PC-9 (cell line): Measurements from ENCODE around the gene SPPL3. TPM values are rescaled to one million over a fixed set of nuclear protein-coding genes. Genes with fewer than 3 reads are reported as not detected.

Source experiments
- BruUV-seq: library from RNA; stranded (reverse); fragments of 400-500 nt; replicated peaks from 2 replicates; lab custom pipeline; 2021; lab: Mats Ljungman, UMichigan
- CTCF ChIA-PET: fragments of 300-600 bp; sonication (Branson Sonifier 250); formaldehyde crosslinking; loops from one replicate; lab custom pipeline; 2022; ENCODE audit warnings: antibody characterized with exemption; lab: Charles Lee
- POLR2A ChIA-PET: fragments of 300-600 bp; sonication (Branson Sonifier 250); formaldehyde crosslinking; loops from one replicate; lab custom pipeline; 2022; ENCODE audit warnings: antibody characterized with exemption; ENCODE audit not compliant: unreplicated experiment; lab: Charles Lee
- DNase-seq, 2 experiments: peaks; one replicate each; pipeline versions ENCODE4 v3.0.0 to v3.0.0-alpha.2; 2015 to 2022; ENCODE audit warnings: mixed read lengths in 1 of 2
- H2AFZ ChIP-seq: fragments of 200-600 bp; sonication (generic); 2 replicates; pipeline ENCODE4 v1.8.1; 2017; ENCODE audit warnings: antibody characterized with exemption
- H3F3A ChIP-seq: fragments of 200-600 bp; sonication (generic); 2 replicates; pipeline ENCODE4 v1.8.1; 2017; ENCODE audit warnings: antibody characterized with exemption, mild to moderate bottlenecking, low read depth; ENCODE audit not compliant: insufficient read depth
- H3K27ac ChIP-seq: fragments of 200-600 bp; sonication (generic); 2 replicates; pipeline ENCODE4 v1.6.1; 2016; ENCODE audit warnings: mixed run types
- H3K27me3 ChIP-seq: fragments of 200-600 bp; sonication (generic); 2 replicates; pipeline ENCODE4 v1.6.1; 2016; ENCODE audit warnings: low read depth, mixed run types; ENCODE audit not compliant: insufficient read depth
- H3K36me3 ChIP-seq: fragments of 200-600 bp; sonication (generic); 2 replicates; pipeline ENCODE4 v1.6.1; 2016; ENCODE audit warnings: low read depth, mixed run types
- H3K4me1 ChIP-seq: fragments of 200-600 bp; sonication (generic); replicated peaks from 2 replicates; pipeline ENCODE4 v1.6.1; 2016; ENCODE audit warnings: mixed run types; ENCODE audit not compliant: insufficient read depth
- H3K4me2 ChIP-seq: fragments of 200-600 bp; sonication (generic); 2 replicates; pipeline ENCODE4 v1.6.1; 2017; ENCODE audit warnings: mixed run types
- H3K4me3 ChIP-seq: fragments of 200-600 bp; sonication (generic); 2 replicates; pipeline ENCODE4 v1.6.1; 2016; ENCODE audit warnings: mixed run types
- H3K79me2 ChIP-seq: fragments of 200-600 bp; sonication (generic); 2 replicates; pipeline ENCODE4 v1.6.1; 2017; ENCODE audit warnings: low read depth, mixed run types
- H3K9me2 ChIP-seq: fragments of 200-600 bp; sonication (generic); 2 replicates; pipeline ENCODE4 v1.8.1; 2017; ENCODE audit warnings: mild to moderate bottlenecking; ENCODE audit not compliant: insufficient read depth
- H3K9me3 ChIP-seq: fragments of 200-600 bp; sonication (generic); 2 replicates; pipeline ENCODE4 v1.8.1; 2016; ENCODE audit warnings: low read depth; ENCODE audit not compliant: insufficient read depth
- H4K20me1 ChIP-seq: fragments of 200-600 bp; sonication (generic); 2 replicates; pipeline ENCODE4 v1.8.1; 2017; ENCODE audit not compliant: insufficient read depth
- EZH2 ChIP-seq: fragments of 200-600 bp; sonication (generic); IDR thresholded peaks from 2 replicates; pipeline ENCODE4 v1.8.0; 2017; ENCODE audit warnings: antibody characterized with exemption, low read depth
- intact Hi-C: fragments of 100-400 bp; cut with micrococcal nuclease; formaldehyde crosslinking; loops from one replicate; pipeline ENCODE4 v1.10.0; 2022; ENCODE audit not compliant: unreplicated experiment
- total RNA-seq: library from RNA; stranded (reverse); gene quantifications from 2 replicates; pipeline ENCODE4 v1.2.3, GENCODE V29; 2021
- TF ChIP-seq, protein P1 (sequence below): fragments of 200-600 bp; sonication (generic); conservative IDR thresholded peaks from 2 replicates; pipeline ENCODE4 v1.6.1; 2017; ENCODE audit warnings: mixed run types, antibody characterized with exemption, mild to moderate bottlenecking, moderate library complexity

SPPL3 gene
- total RNA-seq, 1 experiment from 2014 or later: 44.7 TPM

GRCh38 chr12:120872487-120872886, 31.7 kb downstream of the SPPL3 start:
- TF ChIP-seq, protein P1, sequence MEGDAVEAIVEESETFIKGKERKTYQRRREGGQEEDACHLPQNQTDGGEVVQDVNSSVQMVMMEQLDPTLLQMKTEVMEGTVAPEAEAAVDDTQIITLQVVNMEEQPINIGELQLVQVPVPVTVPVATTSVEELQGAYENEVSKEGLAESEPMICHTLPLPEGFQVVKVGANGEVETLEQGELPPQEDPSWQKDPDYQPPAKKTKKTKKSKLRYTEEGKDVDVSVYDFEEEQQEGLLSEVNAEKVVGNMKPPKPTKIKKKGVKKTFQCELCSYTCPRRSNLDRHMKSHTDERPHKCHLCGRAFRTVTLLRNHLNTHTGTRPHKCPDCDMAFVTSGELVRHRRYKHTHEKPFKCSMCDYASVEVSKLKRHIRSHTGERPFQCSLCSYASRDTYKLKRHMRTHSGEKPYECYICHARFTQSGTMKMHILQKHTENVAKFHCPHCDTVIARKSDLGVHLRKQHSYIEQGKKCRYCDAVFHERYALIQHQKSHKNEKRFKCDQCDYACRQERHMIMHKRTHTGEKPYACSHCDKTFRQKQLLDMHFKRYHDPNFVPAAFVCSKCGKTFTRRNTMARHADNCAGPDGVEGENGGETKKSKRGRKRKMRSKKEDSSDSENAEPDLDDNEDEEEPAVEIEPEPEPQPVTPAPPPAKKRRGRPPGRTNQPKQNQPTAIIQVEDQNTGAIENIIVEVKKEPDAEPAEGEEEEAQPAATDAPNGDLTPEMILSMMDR: no peak
- no peak for TF ChIP-seq EZH2
- H3K27me3 ChIP-seq: no peaks in the 10 kb centered on the region
- H3K79me2 ChIP-seq: peaks cover 55% of the 10 kb centered on the region
- no peak overlapping the region for H3K4me3 ChIP-seq
- no peak overlapping the region for H3K4me2 ChIP-seq
- H3K9me2 ChIP-seq: no peaks in the 10 kb centered on the region
- no peaks in the 10 kb centered on the region for H3F3A ChIP-seq
- no peak overlapping the region for H2AFZ ChIP-seq
- ChIA-PET POLR2A (no interaction called here), CTCF (interaction anchor here (0.6 kb wide), 1 partner anchor 517 kb away, joined by 3 read pairs; no protein-coding TSS in a partner anchor)
- DNase-seq: no peak
- intact Hi-C loops: no loop called here
- peaks cover 31% of the 10 kb centered on the region for H4K20me1 ChIP-seq
- H3K36me3 ChIP-seq: 0 out of 2 replicates have a peak, but pooled peaks cover 4% of the 10 kb centered on the region
- BruUV-seq: no TSS peak
- no peaks in the 10 kb centered on the region for H3K9me3 ChIP-seq
- no peak overlapping the region for H3K27ac ChIP-seq
- H3K4me1 ChIP-seq: no peaks in the 10 kb centered on the region

DNA sequence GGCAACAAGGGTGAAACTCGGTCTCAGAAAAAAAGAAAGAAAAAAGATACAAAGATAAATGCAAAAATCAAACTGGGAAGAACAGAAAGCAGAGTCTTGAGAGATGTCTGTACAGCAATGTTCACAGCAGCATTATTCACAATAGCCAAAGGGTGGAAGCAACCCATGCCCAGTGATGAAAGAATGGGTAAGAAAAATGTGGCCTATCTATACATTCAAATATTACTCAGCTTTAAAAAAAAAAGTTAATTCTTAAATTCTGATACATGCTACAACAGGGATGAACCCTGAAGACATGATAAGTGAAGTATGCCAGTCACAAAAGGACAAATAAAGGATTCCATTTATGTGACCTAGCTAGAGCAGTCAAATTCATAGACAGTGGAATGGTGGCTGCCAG, 33.7 kb downstream of the SPPL3 start:
- DNase-seq: no peak
- Histone ChIP-seq H3K4me1 (no peaks in the 10 kb centered on the region), H2AFZ (no peak overlapping the region), H3K27me3 (no peaks in the 10 kb centered on the region), H3K9me2 (no peaks in the 10 kb centered on the region), H3K36me3 (0 out of 2 replicates have a peak, but pooled peaks cover 4% of the 10 kb centered on the region), H3K9me3 (no peaks in the 10 kb centered on the region), H3K27ac (no peak overlapping the region), H3K79me2 (peaks cover 46% of the 10 kb centered on the region), H3K4me3 (no peak overlapping the region), H3F3A (no peaks in the 10 kb centered on the region), H4K20me1 (peaks cover 36% of the 10 kb centered on the region), H3K4me2 (no peak overlapping the region)
- ChIA-PET POLR2A (no interaction called here), CTCF (interaction anchor here (0.7 kb wide), 1 partner anchor 815 kb away, joined by 3 read pairs; no protein-coding TSS in a partner anchor)
- TF ChIP-seq EZH2: no peak
- TF ChIP-seq, protein P1: no peak
- intact Hi-C loops: no loop called here
- no TSS peak for BruUV-seq

DNA sequence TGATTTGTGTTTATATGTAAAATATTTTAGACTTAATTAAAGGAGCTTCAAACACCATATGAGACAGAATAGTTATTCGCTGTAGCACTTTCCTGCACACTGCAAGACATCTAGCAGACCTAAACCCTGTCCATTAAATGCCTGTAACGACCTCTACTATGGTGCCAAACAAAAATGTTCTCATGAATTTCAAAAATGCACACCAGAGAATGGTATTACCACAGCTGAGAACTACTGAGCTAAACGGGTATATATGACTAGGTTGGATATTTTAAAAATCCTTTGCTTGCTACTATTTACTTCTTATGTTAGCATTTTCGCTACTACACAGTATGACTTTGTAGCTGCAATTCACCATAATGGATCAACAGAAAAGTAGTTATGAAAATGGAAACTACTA, 34.8 kb downstream of the SPPL3 start:
- H3K9me2 ChIP-seq: no peaks in the 10 kb centered on the region
- no peaks in the 10 kb centered on the region for H3K27me3 ChIP-seq
- peaks cover 32% of the 10 kb centered on the region for H4K20me1 ChIP-seq
- no peak overlapping the region for H3K4me3 ChIP-seq
- no peak for DNase-seq
- TF ChIP-seq, protein P1: no peak
- no peak for TF ChIP-seq EZH2
- no TSS peak for BruUV-seq
- no peak overlapping the region for H3K4me2 ChIP-seq
- 0 out of 2 replicates have a peak, but pooled peaks cover 4% of the 10 kb centered on the region for H3K36me3 ChIP-seq
- H3K79me2 ChIP-seq: peaks cover 44% of the 10 kb centered on the region
- no peak overlapping the region for H2AFZ ChIP-seq
- no peak overlapping the region for H3K27ac ChIP-seq
- H3K9me3 ChIP-seq: no peaks in the 10 kb centered on the region
- no peaks in the 10 kb centered on the region for H3F3A ChIP-seq
- ChIA-PET POLR2A (no interaction called here), CTCF (no interaction called here)
- no peaks in the 10 kb centered on the region for H3K4me1 ChIP-seq
- intact Hi-C loops: no loop called here
